Parathyroid adenoma (tissue), 2 donors: ENCODE measurements around the gene EPM2AIP1.
A peak's percentile ranks its signal among the peaks of the same experiment; 100 is the strongest.

Source experiments
- H2AFZ ChIP-seq: fragments of 300-600 bp; sonication (generic); one replicate; pipeline ENCODE4 v1.7.0; 2017; ENCODE audit warnings: antibody characterized with exemption, mild to moderate bottlenecking
- H3K27ac ChIP-seq: fragments of 300-600 bp; sonication (generic); one replicate; pipeline ENCODE4 v1.7.0; 2017
- H3K27me3 ChIP-seq: fragments of 300-600 bp; sonication (generic); one replicate; pipeline ENCODE4 v1.7.0; 2017; ENCODE audit warnings: low read length; ENCODE audit not compliant: control insufficient read depth, insufficient read depth
- H3K36me3 ChIP-seq: fragments of 300-600 bp; sonication (generic); one replicate; pipeline ENCODE4 v1.7.0; 2017; ENCODE audit warnings: low read length; ENCODE audit not compliant: control insufficient read depth, insufficient read depth
- H3K4me1 ChIP-seq: fragments of 300-600 bp; sonication (generic); one replicate; pipeline ENCODE4 v1.7.0; 2017; ENCODE audit warnings: control low read depth
- H3K4me2 ChIP-seq: fragments of 300-600 bp; sonication (generic); one replicate; pipeline ENCODE4 v1.7.0; 2017; ENCODE audit warnings: low read length
- H3K4me3 ChIP-seq: fragments of 300-600 bp; sonication (generic); one replicate; pipeline ENCODE4 v1.7.0; 2017; ENCODE audit warnings: low read depth, low read length
- H3K79me2 ChIP-seq: fragments of 300-600 bp; sonication (generic); one replicate; pipeline ENCODE4 v1.7.0; 2017; ENCODE audit warnings: control low read depth
- H3K9ac ChIP-seq: fragments of 300-600 bp; sonication (generic); one replicate; pipeline ENCODE4 v1.7.0; 2017; ENCODE audit warnings: mild to moderate bottlenecking
- H3K9me3 ChIP-seq: fragments of 300-600 bp; sonication (generic); one replicate; pipeline ENCODE4 v1.7.0; 2017; ENCODE audit warnings: low read length; ENCODE audit not compliant: control insufficient read depth
- TF ChIP-seq, protein P1 (sequence below): fragments of 300-600 bp; sonication (generic); IDR thresholded peaks from one replicate; pipeline ENCODE4 v1.7.0; 2017; ENCODE audit warnings: antibody characterized with exemption, mild to moderate bottlenecking
- donor health status: primary hyperparathyroidism.

EPM2AIP1 gene

DNA sequence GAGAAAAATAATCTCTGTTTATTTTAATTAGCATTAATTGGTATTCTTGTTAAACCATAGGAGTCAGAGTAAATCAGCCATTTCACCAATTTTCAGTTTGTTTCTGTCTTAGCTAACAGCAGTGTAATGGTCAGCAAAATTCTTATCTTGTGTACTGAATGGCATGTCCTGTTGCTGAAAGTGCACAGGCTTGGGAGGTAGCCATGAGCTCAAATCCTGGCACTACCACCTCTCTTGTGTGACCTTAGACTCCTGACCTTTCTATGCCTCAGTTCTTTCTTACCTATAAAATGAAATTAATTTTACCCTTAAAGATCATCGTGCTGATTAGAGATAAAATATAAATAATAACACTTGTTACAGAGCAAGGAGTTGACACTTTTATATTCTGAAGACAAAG lies 36.2 kb upstream of the EPM2AIP1 start:
- no peak overlapping the region for H3K4me3 ChIP-seq
- H3K79me2 ChIP-seq: no peaks in the 10 kb centered on the region
- no peaks in the 10 kb centered on the region for H3K27me3 ChIP-seq
- no peak overlapping the region for H2AFZ ChIP-seq
- peak overlapping the region; percentile 35 for H3K4me2 ChIP-seq
- H3K36me3 ChIP-seq: no peaks in the 10 kb centered on the region
- H3K9me3 ChIP-seq: no peaks in the 10 kb centered on the region
- H3K9ac ChIP-seq: no peak overlapping the region
- peaks cover 18% of the 10 kb centered on the region for H3K4me1 ChIP-seq
- TF ChIP-seq, protein P1, sequence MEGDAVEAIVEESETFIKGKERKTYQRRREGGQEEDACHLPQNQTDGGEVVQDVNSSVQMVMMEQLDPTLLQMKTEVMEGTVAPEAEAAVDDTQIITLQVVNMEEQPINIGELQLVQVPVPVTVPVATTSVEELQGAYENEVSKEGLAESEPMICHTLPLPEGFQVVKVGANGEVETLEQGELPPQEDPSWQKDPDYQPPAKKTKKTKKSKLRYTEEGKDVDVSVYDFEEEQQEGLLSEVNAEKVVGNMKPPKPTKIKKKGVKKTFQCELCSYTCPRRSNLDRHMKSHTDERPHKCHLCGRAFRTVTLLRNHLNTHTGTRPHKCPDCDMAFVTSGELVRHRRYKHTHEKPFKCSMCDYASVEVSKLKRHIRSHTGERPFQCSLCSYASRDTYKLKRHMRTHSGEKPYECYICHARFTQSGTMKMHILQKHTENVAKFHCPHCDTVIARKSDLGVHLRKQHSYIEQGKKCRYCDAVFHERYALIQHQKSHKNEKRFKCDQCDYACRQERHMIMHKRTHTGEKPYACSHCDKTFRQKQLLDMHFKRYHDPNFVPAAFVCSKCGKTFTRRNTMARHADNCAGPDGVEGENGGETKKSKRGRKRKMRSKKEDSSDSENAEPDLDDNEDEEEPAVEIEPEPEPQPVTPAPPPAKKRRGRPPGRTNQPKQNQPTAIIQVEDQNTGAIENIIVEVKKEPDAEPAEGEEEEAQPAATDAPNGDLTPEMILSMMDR: no peak
- H3K27ac ChIP-seq: no peak overlapping the region

DNA sequence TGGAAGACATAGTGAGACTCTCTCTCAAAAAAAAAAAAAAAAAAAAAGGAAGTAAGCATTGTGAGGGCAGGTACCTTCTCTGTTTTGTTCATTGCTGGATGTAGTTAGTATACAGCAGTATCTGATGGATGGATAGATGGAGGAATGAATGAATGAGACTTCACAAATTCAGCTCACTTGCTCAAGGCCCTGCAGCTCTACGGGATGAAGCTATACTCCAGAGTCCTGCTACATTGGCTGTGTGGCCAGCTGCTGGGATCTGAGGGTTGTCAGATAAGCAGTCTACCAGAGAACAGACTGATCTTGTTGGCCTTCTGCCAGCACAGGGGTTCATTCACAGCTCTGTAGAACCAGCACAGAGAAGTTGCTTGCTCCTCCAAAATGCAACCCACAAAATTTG lies 35.4 kb upstream of the EPM2AIP1 start:
- Histone ChIP-seq H3K36me3 (no peaks in the 10 kb centered on the region), H3K4me1 (peaks cover 18% of the 10 kb centered on the region), H3K27ac (no peak overlapping the region), H3K4me3 (no peak overlapping the region), H3K4me2 (no peak overlapping the region), H3K9me3 (no peaks in the 10 kb centered on the region), H3K79me2 (no peaks in the 10 kb centered on the region), H3K9ac (no peak overlapping the region), H2AFZ (no peak overlapping the region), H3K27me3 (no peaks in the 10 kb centered on the region)
- TF ChIP-seq, protein P1: no peak

DNA sequence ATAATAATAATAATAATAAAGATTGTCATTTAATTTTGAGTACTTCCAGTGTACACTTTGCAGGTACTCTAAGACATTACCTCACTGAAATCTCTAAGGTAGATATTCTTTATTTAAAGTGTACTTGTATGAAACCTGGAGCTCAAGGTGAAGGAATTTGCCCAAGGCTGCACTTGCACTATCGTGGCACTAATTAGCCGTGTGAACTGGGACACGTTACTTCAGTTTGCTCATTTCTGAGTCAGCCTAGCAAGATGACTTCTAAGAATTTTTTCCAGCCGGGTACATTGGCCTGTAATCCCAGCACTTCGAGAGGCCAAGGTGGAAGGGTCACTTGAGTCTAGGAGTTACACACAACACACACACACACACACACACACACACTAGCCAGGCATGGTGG lies 33.9 kb upstream of the EPM2AIP1 start:
- Histone ChIP-seq H3K9ac (no peak overlapping the region), H3K27ac (no peak overlapping the region), H3K4me2 (no peak overlapping the region), H3K36me3 (no peaks in the 10 kb centered on the region), H3K4me3 (no peak overlapping the region), H2AFZ (no peak overlapping the region), H3K4me1 (peaks cover 13% of the 10 kb centered on the region), H3K27me3 (no peaks in the 10 kb centered on the region), H3K9me3 (no peaks in the 10 kb centered on the region), H3K79me2 (no peaks in the 10 kb centered on the region)
- TF ChIP-seq, protein P1: no peak

DNA sequence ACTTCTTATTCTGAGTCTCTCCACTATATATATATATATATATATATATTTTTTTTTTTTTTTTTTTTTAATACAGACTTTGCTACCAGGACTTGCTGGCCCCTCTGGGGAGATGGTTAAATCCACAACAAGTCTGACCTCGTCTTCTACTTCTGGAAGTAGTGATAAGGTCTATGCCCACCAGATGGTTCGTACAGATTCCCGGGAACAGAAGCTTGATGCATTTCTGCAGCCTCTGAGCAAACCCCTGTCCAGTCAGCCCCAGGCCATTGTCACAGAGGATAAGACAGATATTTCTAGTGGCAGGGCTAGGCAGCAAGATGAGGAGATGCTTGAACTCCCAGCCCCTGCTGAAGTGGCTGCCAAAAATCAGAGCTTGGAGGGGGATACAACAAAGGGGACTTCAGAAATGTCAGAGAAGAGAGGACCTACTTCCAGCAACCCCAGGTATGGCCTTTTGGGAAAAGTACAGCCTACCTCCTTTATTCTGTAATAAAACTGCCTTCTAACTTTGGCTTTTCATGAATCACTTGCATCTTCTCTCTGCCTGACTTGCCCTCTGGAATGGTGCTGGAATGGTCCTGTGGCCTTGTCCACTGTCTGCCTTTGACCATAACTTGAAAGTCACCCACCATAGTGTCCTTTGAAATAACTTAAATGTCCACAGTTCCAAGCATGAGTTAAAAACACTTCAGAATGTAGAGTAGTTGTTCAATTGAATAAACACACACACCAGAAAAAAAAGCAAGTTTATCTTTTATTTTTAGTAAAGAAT lies 32.8 kb upstream of the EPM2AIP1 start:
- H2AFZ ChIP-seq: no peak overlapping the region
- H3K9me3 ChIP-seq: no peaks in the 10 kb centered on the region
- H3K4me3 ChIP-seq: no peak overlapping the region
- no peak overlapping the region for H3K4me2 ChIP-seq
- H3K27ac ChIP-seq: no peak overlapping the region
- H3K4me1 ChIP-seq: peaks cover 13% of the 10 kb centered on the region
- H3K9ac ChIP-seq: no peak overlapping the region
- H3K79me2 ChIP-seq: no peaks in the 10 kb centered on the region
- H3K36me3 ChIP-seq: no peaks in the 10 kb centered on the region
- TF ChIP-seq, protein P1: no peak
- no peaks in the 10 kb centered on the region for H3K27me3 ChIP-seq
